Ascending aorta (tissue), 2 donors: ENCODE measurements around the gene RAPGEF1. TPM values are rescaled to one million over a fixed set of nuclear protein-coding genes. Genes with fewer than 3 reads are reported as not detected.
A peak's percentile ranks its signal among the peaks of the same experiment; 100 is the strongest.
"Not testable (repeated sequence)": the region's sequence is repeated elsewhere in the genome, so short reads cannot be mapped to it uniquely, and the experiment has no call there.

Source experiments
- DNase-seq, 2 donors: peaks; one replicate each; pipeline ENCODE4 v3.0.0-alpha.2; 2019; ENCODE audit warnings: low spot score in 2 of 2
- H3K27ac ChIP-seq, 2 donors: fragments of 200-600 bp; sonication (generic); one replicate each; pipeline ENCODE4 v1.5.1; 2016 to 2017; ENCODE audit warnings: mild to moderate bottlenecking in 1 of 2
- H3K27me3 ChIP-seq: fragments of 200-600 bp; sonication (generic); one replicate; pipeline ENCODE4 v1.5.1; 2017
- H3K36me3 ChIP-seq, 2 donors: fragments of 200-600 bp; sonication (generic); one replicate each; pipeline ENCODE4 v1.5.1; 2016
- H3K4me1 ChIP-seq, 2 donors: fragments of 200-600 bp; sonication (generic); one replicate each; pipeline ENCODE4 v1.5.1; 2016 to 2017; ENCODE audit warnings: mild to moderate bottlenecking in 1 of 2
- H3K4me3 ChIP-seq, 2 donors: fragments of 200-600 bp; sonication (generic); one replicate each; pipeline ENCODE4 v1.5.1; 2016 to 2017; ENCODE audit warnings: mild to moderate bottlenecking in 1 of 2
- H3K9me3 ChIP-seq, 2 donors: fragments of 200-600 bp; sonication (generic); one replicate each; pipeline ENCODE4 v1.5.1; 2016
- CTCF ChIP-seq, 3 experiments: fragments of 200-600 bp in 2 of 3; fragments of 450-650 bp in 1 of 3; sonication (generic) in 2 of 3; IDR thresholded peaks; one replicate each; pipeline ENCODE4 v1.5.1; 2016 to 2019; ENCODE audit warnings: antibody characterized with exemption in 3 of 3, mild to moderate bottlenecking in 1 of 3, moderate library complexity in 1 of 3
- intact Hi-C: fragments of 100-400 bp; cut with DNase I; formaldehyde crosslinking; loops from one replicate; pipeline ENCODE4 v1.15.1; 2023
- total RNA-seq: library from RNA; depleted of rRNA; stranded (reverse); fragments of >200 nt; gene quantifications from one replicate; pipeline ENCODE4 v1.1.0, GENCODE V29; 2016

RAPGEF1 gene
- total RNA-seq, 1 donor from 2014 or later: 95.5 TPM

- Histone ChIP-seq H3K27ac (no peak overlapping the region), H3K27me3 (peaks cover 13% of the 10 kb centered on the region), H3K4me1 (no peaks in the 10 kb centered on the region), H3K36me3 (no peaks in the 10 kb centered on the region), H3K9me3 (no peaks in the 10 kb centered on the region), H3K4me3 (no peak overlapping the region)
- no peak for DNase-seq
- intact Hi-C loops: no loop called here
- no peak for TF ChIP-seq CTCF (IDR thresholded peaks at IDR 0.05)
These were observed 187.8 kb downstream of the RAPGEF1 start for GRCh38 chr9:131552030-131552429.

- intact Hi-C loops, H3K36me3 ChIP-seq, H3K4me3 ChIP-seq, H3K27ac ChIP-seq, DNase-seq, H3K9me3 ChIP-seq: not testable (repeated sequence)
- peaks cover 13% of the 10 kb centered on the region for H3K27me3 ChIP-seq
- H3K4me1 ChIP-seq: peaks cover 0 to 11% of the 10 kb centered on the region in 2 donors
These were observed 189.4 kb downstream of the RAPGEF1 start for GRCh38 chr9:131550465-131550864.

- H3K27me3 ChIP-seq, DNase-seq, H3K4me3 ChIP-seq, H3K9me3 ChIP-seq, H3K36me3 ChIP-seq, H3K27ac ChIP-seq, intact Hi-C loops: not testable (repeated sequence)
- peaks cover 0 to 11% of the 10 kb centered on the region in 2 donors for H3K4me1 ChIP-seq
These were observed 190.7 kb downstream of the RAPGEF1 start for GRCh38 chr9:131549186-131549585.

GRCh38 chr9:131546336-131547084 lies 193.4 kb downstream of the RAPGEF1 start:
- H3K9me3 ChIP-seq: peaks cover 10 to 26% of the 10 kb centered on the region in 2 donors
- no peaks in the 10 kb centered on the region for H3K27me3 ChIP-seq
- no peaks in the 10 kb centered on the region for H3K36me3 ChIP-seq
- TF ChIP-seq CTCF (IDR thresholded peaks at IDR 0.05): no peak
- H3K27ac ChIP-seq: no peak overlapping the region
- H3K4me3 ChIP-seq: peak overlapping the region; percentile 51 to 52
- peaks cover 0 to 11% of the 10 kb centered on the region in 2 donors for H3K4me1 ChIP-seq
- intact Hi-C loops: no loop called here
- DNase-seq: no peak

- DNase-seq: no peak
- TF ChIP-seq CTCF (IDR thresholded peaks at IDR 0.05): no peak
- Histone ChIP-seq H3K4me1 (peaks cover 0 to 11% of the 10 kb centered on the region in 2 donors), H3K9me3 (peaks cover 10 to 26% of the 10 kb centered on the region in 2 donors), H3K27ac (no peak overlapping the region), H3K36me3 (no peaks in the 10 kb centered on the region), H3K27me3 (no peaks in the 10 kb centered on the region), H3K4me3 (peak overlapping the region; percentile 51 to 52)
- intact Hi-C loops: no loop called here
These were observed 194.0 kb downstream of the RAPGEF1 start for GRCh38 chr9:131545786-131546335.

- Histone ChIP-seq H3K27me3 (no peaks in the 10 kb centered on the region), H3K4me3 (peak within 1 kb of the TSS; percentile 51 to 52), H3K36me3 (no peaks in the 10 kb centered on the region), H3K27ac (no peak within 1 kb of the TSS), H3K4me1 (peaks cover 0 to 11% of the 10 kb centered on the region in 2 donors), H3K9me3 (peaks cover 10 to 26% of the 10 kb centered on the region in 2 donors)
- no peak for DNase-seq
- intact Hi-C loops: no loop called here
- TF ChIP-seq CTCF (IDR thresholded peaks at IDR 0.05): no peak
These were observed 194.7 kb downstream of the RAPGEF1 start, which contains the start of gene PRRT1B for GRCh38 chr9:131545003-131545785. Gene PRRT1B (plus strand): TSS chr9:131545523. CDS start chr9:131545616, 93 bp downstream.
